Activated CD8-positive, alpha-beta memory T cell treated with anti-CD3 and anti-CD28 coated beads, Interleukin-2, amount 10 ng/mL, durations not matched to agents 7 days and 5 days (primary cell): ENCODE data around the gene ADGRL3. TPM values are rescaled to one million over a fixed set of nuclear protein-coding genes. Genes with fewer than 3 reads are reported as not detected.
"Not testable (repeated sequence)": the region's sequence is repeated elsewhere in the genome, so short reads cannot be mapped to it uniquely, and the experiment has no call there.

Source experiments
- ATAC-seq: fragments of 150-1000 bp; cut with Tn5 transposase; one replicate; pipeline ENCODE4 v1.10.0; 2021; ENCODE audit warnings: moderate library complexity
- CTCF ChIA-PET: fragments of 350-600 bp; sonication (Branson Sonifier 250); formaldehyde crosslinking; loops from one replicate; lab custom pipeline; 2021; ENCODE audit warnings: antibody characterized with exemption; lab: Charles Lee
- DNase-seq: peaks from one replicate; pipeline ENCODE4 v3.0.0-alpha.2; 2020
- H3K27ac Mint-ChIP-seq: one replicate; pipeline ENCODE4 v1.8.0; 2021; ENCODE audit warnings: mild to moderate bottlenecking, mixed read lengths
- H3K27me3 Mint-ChIP-seq: one replicate; pipeline ENCODE4 v1.8.0; 2021; ENCODE audit warnings: mixed read lengths
- H3K36me3 Mint-ChIP-seq: one replicate; pipeline ENCODE4 v1.8.0; 2021; ENCODE audit warnings: mild to moderate bottlenecking, mixed read lengths
- H3K4me1 Mint-ChIP-seq: one replicate; pipeline ENCODE4 v1.8.0; 2021; ENCODE audit warnings: mixed read lengths
- H3K4me3 Mint-ChIP-seq: one replicate; pipeline ENCODE4 v1.8.0; 2021; ENCODE audit warnings: mild to moderate bottlenecking, moderate library complexity, mixed read lengths
- H3K9me3 Mint-ChIP-seq: one replicate; pipeline ENCODE4 v1.8.0; 2022; ENCODE audit warnings: low read depth, mixed read lengths
- total RNA-seq, 2 experiments: library from RNA; stranded (reverse); gene quantifications; one replicate each; pipeline ENCODE4 v1.2.3, GENCODE V29; 2021

Gene ADGRL3
- total RNA-seq, 2 experiments from 2014 or later, result not detected

- CTCF ChIA-PET, result no interaction called here
- H3K4me3 Mint-ChIP-seq, result no peak overlapping the region
- H3K27me3 Mint-ChIP-seq, result no peaks in the 10 kb centered on the region
- ATAC-seq (no peak), DNase-seq (no peak)
- no peaks in the 10 kb centered on the region for H3K4me1 Mint-ChIP-seq
- H3K27ac Mint-ChIP-seq, result no peak overlapping the region
- H3K9me3 Mint-ChIP-seq, result no peaks in the 10 kb centered on the region
- H3K36me3 Mint-ChIP-seq, result no peaks in the 10 kb centered on the region
Measured at GRCh38 chr4:61837395-61837794, 637.3 kb downstream of the ADGRL3 start.

- Mint-ChIP-seq H3K4me1 (no peaks in the 10 kb centered on the region), H3K9me3 (no peaks in the 10 kb centered on the region), H3K36me3 (no peaks in the 10 kb centered on the region), H3K27ac (no peak overlapping the region), H3K4me3 (no peak overlapping the region), H3K27me3 (no peaks in the 10 kb centered on the region)
- DNase-seq, result no peak
- ATAC-seq, result no peak
- CTCF ChIA-PET, result no interaction called here
Measured at GRCh38 chr4:61838072-61838471, 637.9 kb downstream of the ADGRL3 start.

GRCh38 chr4:61841714-61842113 lies 641.6 kb downstream of the ADGRL3 start:
- H3K27me3 Mint-ChIP-seq, result no peaks in the 10 kb centered on the region
- DNase-seq (no peak), ATAC-seq (no peak)
- no peaks in the 10 kb centered on the region for H3K4me1 Mint-ChIP-seq
- H3K9me3 Mint-ChIP-seq, result no peaks in the 10 kb centered on the region
- H3K4me3 Mint-ChIP-seq, result no peak overlapping the region
- no peak overlapping the region for H3K27ac Mint-ChIP-seq
- CTCF ChIA-PET, result no interaction called here
- no peaks in the 10 kb centered on the region for H3K36me3 Mint-ChIP-seq

GRCh38 chr4:61851126-61851525 lies 651.0 kb downstream of the ADGRL3 start:
- CTCF ChIA-PET, result no interaction called here
- no peak for ATAC-seq
- no peak overlapping the region for H3K27ac Mint-ChIP-seq
- H3K9me3 Mint-ChIP-seq, result peaks cover 4% of the 10 kb centered on the region
- H3K27me3 Mint-ChIP-seq, result no peaks in the 10 kb centered on the region
- DNase-seq, result no peak
- H3K36me3 Mint-ChIP-seq, result no peaks in the 10 kb centered on the region
- H3K4me1 Mint-ChIP-seq, result no peaks in the 10 kb centered on the region
- no peak overlapping the region for H3K4me3 Mint-ChIP-seq

GRCh38 chr4:61852105-61852504 lies 652.0 kb downstream of the ADGRL3 start:
- CTCF ChIA-PET, H3K27ac Mint-ChIP-seq, H3K36me3 Mint-ChIP-seq, H3K9me3 Mint-ChIP-seq, DNase-seq, H3K4me1 Mint-ChIP-seq, H3K4me3 Mint-ChIP-seq, ATAC-seq, H3K27me3 Mint-ChIP-seq: not testable (repeated sequence)

GRCh38 chr4:61853041-61853440 lies 652.9 kb downstream of the ADGRL3 start:
- no peak for ATAC-seq
- Mint-ChIP-seq H3K27me3 (no peaks in the 10 kb centered on the region), H3K27ac (no peak overlapping the region), H3K4me1 (no peaks in the 10 kb centered on the region), H3K4me3 (no peak overlapping the region), H3K9me3 (peaks cover 9% of the 10 kb centered on the region), H3K36me3 (no peaks in the 10 kb centered on the region)
- CTCF ChIA-PET, result no interaction called here
- DNase-seq, result no peak

- no peaks in the 10 kb centered on the region for H3K4me1 Mint-ChIP-seq
- peaks cover 10% of the 10 kb centered on the region for H3K9me3 Mint-ChIP-seq
- ATAC-seq (no peak), DNase-seq (no peak)
- H3K4me3 Mint-ChIP-seq, result no peak overlapping the region
- no peaks in the 10 kb centered on the region for H3K27me3 Mint-ChIP-seq
- no peak overlapping the region for H3K27ac Mint-ChIP-seq
- peaks cover 2% of the 10 kb centered on the region for H3K36me3 Mint-ChIP-seq
- CTCF ChIA-PET, result no interaction called here
Measured at GRCh38 chr4:61860376-61860775, 660.2 kb downstream of the ADGRL3 start.

- CTCF ChIA-PET, result no interaction called here
- peaks cover 14% of the 10 kb centered on the region for H3K9me3 Mint-ChIP-seq
- ATAC-seq (no peak), DNase-seq (no peak)
- no peak overlapping the region for H3K27ac Mint-ChIP-seq
- H3K27me3 Mint-ChIP-seq, result no peaks in the 10 kb centered on the region
- no peak overlapping the region for H3K4me3 Mint-ChIP-seq
- no peaks in the 10 kb centered on the region for H3K4me1 Mint-ChIP-seq
- peaks cover 2% of the 10 kb centered on the region for H3K36me3 Mint-ChIP-seq
Measured at GRCh38 chr4:61864286-61864685, 664.2 kb downstream of the ADGRL3 start.

- no peak overlapping the region for H3K4me3 Mint-ChIP-seq
Measured at GRCh38 chr4:61866378-61867030, 666.4 kb downstream of the ADGRL3 start.

GRCh38 chr4:61872983-61873382 lies 672.9 kb downstream of the ADGRL3 start:
- peaks cover 8% of the 10 kb centered on the region for H3K9me3 Mint-ChIP-seq
- ATAC-seq, result no peak
- no peaks in the 10 kb centered on the region for H3K27me3 Mint-ChIP-seq
- CTCF ChIA-PET, result no interaction called here
- H3K36me3 Mint-ChIP-seq, result no peaks in the 10 kb centered on the region
- no peak overlapping the region for H3K4me3 Mint-ChIP-seq
- no peaks in the 10 kb centered on the region for H3K4me1 Mint-ChIP-seq
- H3K27ac Mint-ChIP-seq, result no peak overlapping the region
- DNase-seq, result no peak

More at GRCh38 chr4:61866378-61867030, 666.4 kb downstream of the ADGRL3 start:
- DNase-seq, result no peak
- Mint-ChIP-seq H3K36me3 (peaks cover 2% of the 10 kb centered on the region), H3K9me3 (peaks cover 12% of the 10 kb centered on the region), H3K4me1 (no peaks in the 10 kb centered on the region), H3K27me3 (no peaks in the 10 kb centered on the region), H3K27ac (no peak overlapping the region)
- CTCF ChIA-PET, result no interaction called here
- ATAC-seq, result no peak

- CTCF ChIA-PET, result no interaction called here
- H3K9me3 Mint-ChIP-seq, result peaks cover 2% of the 10 kb centered on the region
Measured at GRCh38 chr4:61877266-61877665, 677.1 kb downstream of the ADGRL3 start.

GRCh38 chr4:61877893-61878292 lies 677.8 kb downstream of the ADGRL3 start:
- H3K36me3 Mint-ChIP-seq, result no peaks in the 10 kb centered on the region
- no peaks in the 10 kb centered on the region for H3K4me1 Mint-ChIP-seq
- ATAC-seq (no peak), DNase-seq (no peak)
- H3K27ac Mint-ChIP-seq, result no peak overlapping the region
- no peaks in the 10 kb centered on the region for H3K27me3 Mint-ChIP-seq
- H3K9me3 Mint-ChIP-seq, result peaks cover 2% of the 10 kb centered on the region
- CTCF ChIA-PET, result no interaction called here
- H3K4me3 Mint-ChIP-seq, result no peak overlapping the region

More at GRCh38 chr4:61877266-61877665, 677.1 kb downstream of the ADGRL3 start:
- DNase-seq (no peak), ATAC-seq (no peak)
- Mint-ChIP-seq H3K4me1 (no peaks in the 10 kb centered on the region), H3K27me3 (no peaks in the 10 kb centered on the region), H3K36me3 (no peaks in the 10 kb centered on the region), H3K27ac (no peak overlapping the region), H3K4me3 (no peak overlapping the region)

- Mint-ChIP-seq H3K4me1 (no peaks in the 10 kb centered on the region), H3K4me3 (no peak overlapping the region), H3K9me3 (peaks cover 4% of the 10 kb centered on the region), H3K36me3 (no peaks in the 10 kb centered on the region), H3K27ac (no peak overlapping the region), H3K27me3 (no peaks in the 10 kb centered on the region)
- ATAC-seq, result no peak
- CTCF ChIA-PET, result no interaction called here
- DNase-seq, result no peak
Measured at GRCh38 chr4:61882381-61882780, 682.3 kb downstream of the ADGRL3 start.

GRCh38 chr4:61886131-61886530 lies 686.0 kb downstream of the ADGRL3 start:
- ATAC-seq (no peak), DNase-seq (no peak)
- Mint-ChIP-seq H3K4me3 (no peak overlapping the region), H3K36me3 (no peaks in the 10 kb centered on the region), H3K27me3 (no peaks in the 10 kb centered on the region), H3K4me1 (no peaks in the 10 kb centered on the region), H3K9me3 (peaks cover 3% of the 10 kb centered on the region), H3K27ac (no peak overlapping the region)
- CTCF ChIA-PET, result no interaction called here
